A549 (cell line): Measurements from ENCODE around the gene SLC44A2. TPM values are rescaled to one million over a fixed set of nuclear protein-coding genes. Genes with fewer than 3 reads are reported as not detected.
"Not testable (repeated sequence)": the region's sequence is repeated elsewhere in the genome, so short reads cannot be mapped to it uniquely, and the experiment has no call there.

ENCODE experiments used
- ATAC-seq, 2 experiments: fragments of 200-7000 bp in 1 of 2; fragments of >200 bp in 1 of 2; cut with Nextera tagmentation in 1 of 2; cut with Tn5 transposase in 1 of 2; 3 replicates each; pipeline versions ENCODE4 v1.8.0 to v1.9.1; 2018 to 2020; ENCODE audit warnings: mild to moderate bottlenecking in 1 of 2, moderate library complexity in 1 of 2
- CTCF ChIA-PET: fragments of 300-600 bp; sonication (Branson Sonifier 250); formaldehyde crosslinking; extraction: SDS; loops from one replicate; lab custom pipeline; 2021; ENCODE audit warnings: antibody characterized with exemption, inconsistent platforms; lab: Yijun Ruan, JAX
- POLR2A ChIA-PET: fragments of 350-600 bp; formaldehyde crosslinking; extraction: SDS; loops from one replicate; lab custom pipeline; 2021; ENCODE audit warnings: antibody characterized with exemption, inconsistent platforms; lab: Yijun Ruan, JAX
- DNase-seq, 2 experiments: peaks; one replicate each; pipeline versions ENCODE4 v3.0.0 to v3.0.0-alpha.2; 2011 to 2016; ENCODE audit warnings: low read depth in 1 of 2, low spot score in 1 of 2
- FAIRE-seq: peaks from 2 replicates; lab custom pipeline; 2011; peaks lifted over from hg19 to GRCh38; lab: Jason Lieb, UNC
- H3K27ac ChIP-seq, 2 experiments: fragments of >200 bp; sonication (Bioruptor Twin); formaldehyde crosslinking; 3 replicates each; pipeline ENCODE4 v1.5.1; 2016 to 2017
- H3K4me1 ChIP-seq: fragments of >200 bp; sonication (Bioruptor Twin); formaldehyde crosslinking; 3 replicates; pipeline ENCODE4 v1.6.1; 2016
- H3K4me2 ChIP-seq: fragments of >200 bp; sonication (Bioruptor Twin); formaldehyde crosslinking; 3 replicates; pipeline ENCODE4 v1.6.1; 2016
- H3K4me3 ChIP-seq: fragments of >200 bp; sonication (Bioruptor Twin); formaldehyde crosslinking; 3 replicates; pipeline ENCODE4 v1.5.1; 2016
- H3K9me3 ChIP-seq: fragments of >200 bp; sonication (Bioruptor Twin); formaldehyde crosslinking; 3 replicates; pipeline ENCODE4 v1.6.1; 2016
- CBX2 ChIP-seq: fragments of 200-600 bp; sonication (generic); IDR thresholded peaks from 2 replicates; pipeline ENCODE4 v1.6.1; 2016; ENCODE audit warnings: low read depth, mild to moderate bottlenecking, borderline replicate concordance
- EHF ChIP-seq: fragments of 250-450 bp; sonication (Bioruptor Pico); IDR thresholded peaks from 2 replicates; pipeline ENCODE4 v1.5.0; 2020; ENCODE audit warnings: mild to moderate bottlenecking
- ESRRA ChIP-seq: fragments of 150-350 bp; IDR thresholded peaks from 2 replicates; pipeline ENCODE4 v1.6.1; 2014; ENCODE audit warnings: mild to moderate bottlenecking, low read length, borderline replicate concordance
- FOXS1 ChIP-seq: fragments of 250-450 bp; sonication (Bioruptor Pico); IDR thresholded peaks from 2 replicates; pipeline ENCODE4 v1.5.0; 2020; ENCODE audit warnings: mild to moderate bottlenecking, moderate library complexity
- HDAC2 ChIP-seq: fragments of 200-600 bp; sonication (generic); IDR thresholded peaks from 2 replicates; pipeline ENCODE4 v1.6.1; 2016
- HES2 ChIP-seq: fragments of >200 bp; sonication (Bioruptor Twin); formaldehyde crosslinking; IDR thresholded peaks from 2 replicates; pipeline ENCODE4 v1.6.1; 2016
- HEYL ChIP-seq: fragments of 250-450 bp; sonication (Bioruptor Pico); IDR thresholded peaks from 2 replicates; pipeline ENCODE4 v1.8.0; 2021; ENCODE audit warnings: mild to moderate bottlenecking, moderate library complexity
- KDM1A ChIP-seq: fragments of 200-600 bp; sonication (generic); IDR thresholded peaks from 2 replicates; pipeline ENCODE4 v1.6.1; 2016; ENCODE audit warnings: low read depth, mild to moderate bottlenecking
- KDM5A ChIP-seq: fragments of 200-600 bp; sonication (generic); IDR thresholded peaks from 2 replicates; pipeline ENCODE4 v1.6.1; 2016; ENCODE audit warnings: antibody characterized with exemption, mild to moderate bottlenecking
- NPAS2 ChIP-seq: fragments of 250-450 bp; sonication (Bioruptor Pico); IDR thresholded peaks from 2 replicates; pipeline ENCODE4 v1.8.0; 2022; ENCODE audit warnings: mild to moderate bottlenecking, moderate library complexity, borderline replicate concordance
- POLR2AphosphoS2 ChIP-seq: conservative IDR thresholded peaks from 2 replicates; pipeline ENCODE4 v1.6.1; 2012; ENCODE audit warnings: low read length, improper control_type of control experiment, inconsistent platforms
- RAD21 ChIP-seq, 2 experiments: fragments of >200 bp in 1 of 2; sonication (Bioruptor Twin) in 1 of 2; formaldehyde crosslinking in 1 of 2; IDR thresholded peaks in 1 of 2; conservative IDR thresholded peaks in 1 of 2; 2 replicates in 1 of 2; 3 replicates in 1 of 2; pipeline ENCODE4 v1.6.1; 2012 to 2018; ENCODE audit warnings: inconsistent platforms in 1 of 2
- RCOR1 ChIP-seq: fragments of 150-350 bp; IDR thresholded peaks from 2 replicates; pipeline ENCODE4 v1.6.1; 2014; ENCODE audit warnings: antibody characterized with exemption, low read length, low read depth
- TP53 ChIP-seq: fragments of 250-450 bp; sonication (Bioruptor Pico); IDR thresholded peaks from 2 replicates; pipeline ENCODE4 v1.5.0; 2021; ENCODE audit warnings: mild to moderate bottlenecking, moderate library complexity
- ZNF302 ChIP-seq: fragments of 250-450 bp; sonication (Bioruptor Pico); IDR thresholded peaks from 2 replicates; pipeline ENCODE4 v1.9.0; 2021; ENCODE audit warnings: inconsistent platforms, mild to moderate bottlenecking, moderate library complexity
- ZSCAN20 ChIP-seq: fragments of 250-450 bp; sonication (Bioruptor Pico); IDR thresholded peaks from 2 replicates; pipeline ENCODE4 v1.8.0; 2022; ENCODE audit warnings: mild to moderate bottlenecking, moderate library complexity
- WGBS: methylation state at CpG from one replicate; pipeline ENCODE4 v1.1.6; 2017; ENCODE audit errors: missing lambda C conversion rate; 5-methylcytosine and 5-hydroxymethylcytosine counted together
- polyA plus RNA-seq, 4 experiments: library from polyadenylated mRNA; depleted of rRNA in 3 of 4; stranded (reverse); fragments of >200 nt; fragmentation: RNase III in 1 of 4; extraction: RNeasy Plus Mini Kit Qiagen cat#74134 plus additional on column Dnase treatment in 1 of 4; gene quantifications; 2 replicates in 3 of 4; 3 replicates in 1 of 4; pipeline ENCODE4 v1.2.3, GENCODE V29; 2011 to 2017
- TF ChIP-seq, protein P1 (sequence below): IDR thresholded peaks from 2 replicates; pipeline ENCODE4 v1.6.1; 2012
- TF ChIP-seq, protein P2 (sequence below): IDR thresholded peaks from 2 replicates; pipeline ENCODE4 v1.6.1; 2012; ENCODE audit warnings: low read depth, borderline replicate concordance
- TF ChIP-seq, protein P3 (sequence below): fragments of 250-450 bp; sonication (Bioruptor Pico); IDR thresholded peaks from 2 replicates; pipeline ENCODE4 v1.5.0; 2021; ENCODE audit warnings: mild to moderate bottlenecking, moderate library complexity, borderline replicate concordance

SLC44A2 gene
- polyA plus RNA-seq, 2 of the 4 experiments (the other 2 are of a cell fraction): 8.3 TPM

- H3K4me2 ChIP-seq: no peak overlapping the region
- no peaks in the 10 kb centered on the region for H3K9me3 ChIP-seq
- peaks cover 10% of the 10 kb centered on the region; the same call in 2 of the 3 replicates for H3K4me1 ChIP-seq
- no peak overlapping the region for H3K4me3 ChIP-seq
- WGBS: 80% methylated on average over 14 of the region's 14 CpGs
- no peak overlapping the region for H3K27ac ChIP-seq
- ChIA-PET CTCF (interaction anchor here (0.5 to 1.2 kb wide), 2 partner anchors 17 to 180 kb away, joined by 3 to 5 read pairs; no protein-coding TSS in a partner anchor), POLR2A (no interaction called here)
- DNase-seq (no peak), ATAC-seq (no peak), FAIRE-seq (no peak)
- no peak for TF ChIP-seq KDM5A
- no peak for TF ChIP-seq RAD21 (conservative IDR thresholded peaks at IDR 0.05 in 1 of 2, IDR thresholded peaks at IDR 0.05 in 1 of 2)
- no peak for TF ChIP-seq RCOR1
- TF ChIP-seq ZSCAN20 (CRISPR knock-in tag): no peak
- TF ChIP-seq TP53 (CRISPR knock-in tag): no peak
- no peak for TF ChIP-seq NPAS2
Measured at GRCh38 chr19:10662384-10663251, 37.3 kb downstream of the SLC44A2 start.

- H3K4me2 ChIP-seq, H3K4me3 ChIP-seq, FAIRE-seq: not testable (repeated sequence)
Measured at GRCh38 chr19:10663252-10663563, 37.9 kb downstream of the SLC44A2 start.

DNA sequence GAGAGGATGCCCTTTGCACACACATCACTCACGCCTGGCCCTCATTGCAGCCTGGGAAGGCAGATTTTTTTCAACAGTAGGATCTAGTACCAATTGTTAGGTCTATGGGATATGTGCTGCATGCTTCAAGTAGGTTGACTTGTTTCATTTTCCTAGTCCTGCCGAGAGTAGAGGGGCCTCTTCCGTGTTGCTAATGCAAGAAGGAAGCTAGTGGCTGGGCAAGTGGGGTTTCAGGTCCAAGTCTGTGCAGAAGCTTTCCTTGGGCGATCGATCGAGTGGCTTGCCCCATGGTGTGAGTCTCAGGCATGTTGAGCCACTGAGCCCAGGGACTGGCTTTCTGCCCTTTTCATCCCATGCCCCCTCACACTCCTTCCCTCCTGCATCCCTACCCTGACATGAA lies 42.5 kb downstream of the SLC44A2 start:
- no peak for FAIRE-seq
- Histone ChIP-seq H3K4me3 (no peak overlapping the region), H3K9me3 (no peaks in the 10 kb centered on the region), H3K4me2 (no peak overlapping the region), H3K4me1 (peaks cover 14% of the 10 kb centered on the region; the same call in 2 of the 3 replicates), H3K27ac (no peak overlapping the region)
- WGBS: 94% methylated on average over 3 of the region's 6 CpGs
- ChIA-PET POLR2A (no interaction called here), CTCF (interaction anchor here (0.5 to 1.7 kb wide), 3 partner anchors 14 to 87 kb away, joined by 3 to 6 read pairs (median 5); no protein-coding TSS in a partner anchor)
- 0 out of 6 replicates have a peak, but pooled peaks of 1 of the 2 experiments have one; percentile 30 for ATAC-seq
- no peak for TF ChIP-seq POLR2AphosphoS2
- no peak for DNase-seq

More at GRCh38 chr19:10663252-10663563, 37.9 kb downstream of the SLC44A2 start:
- H3K27ac ChIP-seq, ATAC-seq, H3K9me3 ChIP-seq, CTCF ChIA-PET, DNase-seq, POLR2A ChIA-PET: not testable (repeated sequence)
- WGBS: 94% methylated on average over 16 of the region's 16 CpGs
- H3K4me1 ChIP-seq: peaks cover 10% of the 10 kb centered on the region; the same call in 2 of the 3 replicates

GRCh38 chr19:10669246-10669645 lies 43.9 kb downstream of the SLC44A2 start:
- ChIA-PET CTCF (interaction anchor here (1.3 to 1.7 kb wide), 3 partner anchors 13 to 88 kb away, joined by 3 to 6 read pairs (median 4); no protein-coding TSS in a partner anchor), POLR2A (no interaction called here)
- H3K4me1 ChIP-seq: peaks cover 17% of the 10 kb centered on the region; the same call in 2 of the 3 replicates
- TF ChIP-seq TP53 (CRISPR knock-in tag) (no peak), CBX2 (no peak), RCOR1 (no peak)
- TF ChIP-seq, protein P1, sequence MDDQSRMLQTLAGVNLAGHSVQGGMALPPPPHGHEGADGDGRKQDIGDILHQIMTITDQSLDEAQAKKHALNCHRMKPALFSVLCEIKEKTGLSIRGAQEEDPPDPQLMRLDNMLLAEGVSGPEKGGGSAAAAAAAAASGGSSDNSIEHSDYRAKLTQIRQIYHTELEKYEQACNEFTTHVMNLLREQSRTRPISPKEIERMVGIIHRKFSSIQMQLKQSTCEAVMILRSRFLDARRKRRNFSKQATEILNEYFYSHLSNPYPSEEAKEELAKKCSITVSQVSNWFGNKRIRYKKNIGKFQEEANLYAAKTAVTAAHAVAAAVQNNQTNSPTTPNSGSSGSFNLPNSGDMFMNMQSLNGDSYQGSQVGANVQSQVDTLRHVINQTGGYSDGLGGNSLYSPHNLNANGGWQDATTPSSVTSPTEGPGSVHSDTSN: no peak
- no peak overlapping the region for H3K4me3 ChIP-seq
- H3K4me2 ChIP-seq: no peak overlapping the region
- H3K9me3 ChIP-seq: no peaks in the 10 kb centered on the region
- ATAC-seq (no peak), DNase-seq (no peak), FAIRE-seq (no peak)
- H3K27ac ChIP-seq: no peak overlapping the region
- WGBS: 87% methylated on average over 6 of the region's 6 CpGs

- no peak overlapping the region for H3K27ac ChIP-seq
- ChIA-PET POLR2A (no interaction called here), CTCF (interaction anchor here (1.3 to 1.4 kb wide), 2 partner anchors 29 to 89 kb away, joined by 3 to 4 read pairs; no protein-coding TSS in a partner anchor)
- WGBS: 96% methylated on average over 1 of the region's 1 CpG
- no peak for ATAC-seq
- peaks cover 17% of the 10 kb centered on the region; the same call in 2 of the 3 replicates for H3K4me1 ChIP-seq
- H3K4me2 ChIP-seq: no peak overlapping the region
- no peak for DNase-seq
- no peak overlapping the region for H3K4me3 ChIP-seq
- TF ChIP-seq HDAC2 (no peak), RCOR1 (no peak), KDM1A (no peak), FOXS1 (CRISPR knock-in tag) (no peak), POLR2AphosphoS2 (no peak), EHF (CRISPR knock-in tag) (no peak), HEYL (no peak), ZNF302 (no peak), ZSCAN20 (CRISPR knock-in tag) (no peak), HES2 (no peak), KDM5A (no peak), ESRRA (no peak)
- TF ChIP-seq, protein P2, sequence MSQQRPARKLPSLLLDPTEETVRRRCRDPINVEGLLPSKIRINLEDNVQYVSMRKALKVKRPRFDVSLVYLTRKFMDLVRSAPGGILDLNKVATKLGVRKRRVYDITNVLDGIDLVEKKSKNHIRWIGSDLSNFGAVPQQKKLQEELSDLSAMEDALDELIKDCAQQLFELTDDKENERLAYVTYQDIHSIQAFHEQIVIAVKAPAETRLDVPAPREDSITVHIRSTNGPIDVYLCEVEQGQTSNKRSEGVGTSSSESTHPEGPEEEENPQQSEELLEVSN: no peak
- TF ChIP-seq, protein P3, sequence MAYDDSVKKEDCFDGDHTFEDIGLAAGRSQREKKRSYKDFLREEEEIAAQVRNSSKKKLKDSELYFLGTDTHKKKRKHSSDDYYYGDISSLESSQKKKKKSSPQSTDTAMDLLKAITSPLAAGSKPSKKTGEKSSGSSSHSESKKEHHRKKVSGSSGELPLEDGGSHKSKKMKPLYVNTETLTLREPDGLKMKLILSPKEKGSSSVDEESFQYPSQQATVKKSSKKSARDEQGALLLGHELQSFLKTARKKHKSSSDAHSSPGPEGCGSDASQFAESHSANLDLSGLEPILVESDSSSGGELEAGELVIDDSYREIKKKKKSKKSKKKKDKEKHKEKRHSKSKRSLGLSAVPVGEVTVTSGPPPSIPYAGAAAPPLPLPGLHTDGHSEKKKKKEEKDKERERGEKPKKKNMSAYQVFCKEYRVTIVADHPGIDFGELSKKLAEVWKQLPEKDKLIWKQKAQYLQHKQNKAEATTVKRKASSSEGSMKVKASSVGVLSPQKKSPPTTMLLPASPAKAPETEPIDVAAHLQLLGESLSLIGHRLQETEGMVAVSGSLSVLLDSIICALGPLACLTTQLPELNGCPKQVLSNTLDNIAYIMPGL: no peak
- no peaks in the 10 kb centered on the region for H3K9me3 ChIP-seq
- FAIRE-seq: no peak
Measured at GRCh38 chr19:10670182-10670581, 44.8 kb downstream of the SLC44A2 start.
